EH (cell line): ENCODE measurements around the gene ELAVL1.

Source experiments
- DNase-seq: peaks from one replicate; pipeline ENCODE4 v3.0.0-alpha.2; 2015; ENCODE audit warnings: low read depth

ELAVL1 gene

GRCh38 chr19:7933828-7934725 lies 71.4 kb downstream of the ELAVL1 start:
- no peak for DNase-seq

- DNase-seq = no peak
Measured at GRCh38 chr19:7933411-7933810, 72.0 kb downstream of the ELAVL1 start.

- no peak for DNase-seq
Measured at GRCh38 chr19:7932930-7933300, 72.5 kb downstream of the ELAVL1 start.

GRCh38 chr19:7932276-7932929 lies 73.0 kb downstream of the ELAVL1 start:
- no peak for DNase-seq

GRCh38 chr19:7931221-7932061 lies 74.0 kb downstream of the ELAVL1 start:
- no peak for DNase-seq

GRCh38 chr19:7930765-7931164 lies 74.7 kb downstream of the ELAVL1 start:
- DNase-seq = no peak

GRCh38 chr19:7930030-7930429 lies 75.4 kb downstream of the ELAVL1 start:
- peak; percentile 25 for DNase-seq

- DNase-seq = peak; percentile 91
Measured at GRCh38 chr19:7928741-7929701, 76.4 kb downstream of the ELAVL1 start.

- no peak for DNase-seq
Measured at GRCh38 chr19:7928334-7928706, 77.1 kb downstream of the ELAVL1 start.

- no peak for DNase-seq
Measured at GRCh38 chr19:7927605-7928333, 77.7 kb downstream of the ELAVL1 start.

- no peak for DNase-seq
Measured at GRCh38 chr19:7926727-7927604, 78.5 kb downstream of the ELAVL1 start.

- DNase-seq = peak; percentile 67
Measured at GRCh38 chr19:7926021-7926726, 79.3 kb downstream of the ELAVL1 start, which contains the start of gene CTXN1. TSS of gene CTXN1 (minus strand) at chr19:7926135. CDS start at chr19:7925538, 597 bp downstream.

GRCh38 chr19:7925171-7925851 lies 80.1 kb downstream of the ELAVL1 start:
- DNase-seq = peak; percentile 83

- DNase-seq = no peak
Measured at GRCh38 chr19:7924651-7925170, 80.7 kb downstream of the ELAVL1 start.

GRCh38 chr19:7924241-7924640 lies 81.2 kb downstream of the ELAVL1 start:
- no peak for DNase-seq

GRCh38 chr19:7923295-7924191 lies 81.9 kb downstream of the ELAVL1 start:
- DNase-seq = no peak

- no peak for DNase-seq
Measured at GRCh38 chr19:7922836-7923195, 82.6 kb downstream of the ELAVL1 start.
